ENCODE measurements around the gene PLAC8L1. TPM values are rescaled to one million over a fixed set of nuclear protein-coding genes. Genes with fewer than 3 reads are reported as not detected.

The PLAC8L1 gene
- total and polyA plus RNA-seq, 2 donors from 2014 or later = not detected

DNA sequence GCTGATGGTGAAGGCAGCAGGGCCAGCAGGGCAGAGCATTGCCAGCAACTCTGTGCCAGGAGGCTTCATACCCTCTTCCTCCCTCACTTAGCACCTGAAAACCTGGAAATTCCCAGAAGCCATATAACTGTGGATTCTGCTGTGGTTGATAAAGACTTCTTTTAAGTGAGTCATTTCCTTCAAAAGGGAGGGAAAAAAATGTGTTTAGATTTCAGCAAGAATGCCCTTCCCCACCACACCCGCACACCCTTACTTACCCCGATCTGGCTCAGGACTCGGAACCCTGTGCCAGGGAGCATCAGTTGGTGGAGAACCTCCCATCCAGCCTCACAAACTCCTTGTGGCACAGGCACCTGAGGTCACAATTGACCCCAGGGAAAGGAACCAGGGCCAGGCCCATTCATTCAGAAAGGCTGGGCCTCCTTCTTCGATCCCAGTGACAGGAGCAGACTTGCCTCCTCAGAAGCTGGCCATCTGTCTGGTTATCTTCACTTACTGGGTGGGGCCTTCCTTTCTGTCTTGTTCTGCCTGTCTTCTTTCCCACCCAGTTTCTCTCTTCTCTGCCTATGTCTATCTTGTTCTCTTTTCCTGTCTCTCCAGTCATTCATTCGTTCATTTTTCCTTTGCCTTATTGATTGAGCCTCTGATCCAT lies 62.6 kb downstream of the PLAC8L1 start:
- Histone ChIP-seq H3K27ac (ENCODE audit: low read depth in 2 of 2, low read length in 2 of 2) (no peak overlapping the region), H3K27me3 (ENCODE audit: control insufficient read depth, insufficient read depth, low read length) (no peaks in the 10 kb centered on the region), H3K36me3 (ENCODE audit: control insufficient read depth in 2 of 3, insufficient read depth in 3 of 3, low read length in 3 of 3) (no peaks in the 10 kb centered on the region), H3K9ac (ENCODE audit: low read length in 3 of 3) (no peak overlapping the region), H3K4me1 (ENCODE audit: control insufficient read depth in 2 of 3, insufficient read depth in 2 of 3, low read depth in 1 of 3, low read length in 3 of 3) (no peaks in the 10 kb centered on the region), H3K4me3 (ENCODE audit: low read length in 3 of 3) (no peak overlapping the region), H3K9me3 (ENCODE audit: control insufficient read depth in 2 of 3, insufficient read depth in 1 of 3, low read length in 3 of 3) (no peaks in the 10 kb centered on the region)
- intact Hi-C loops (cut with DNase I) = no loop called here
- DNase-seq = no peak
- TF ChIP-seq, protein P1, sequence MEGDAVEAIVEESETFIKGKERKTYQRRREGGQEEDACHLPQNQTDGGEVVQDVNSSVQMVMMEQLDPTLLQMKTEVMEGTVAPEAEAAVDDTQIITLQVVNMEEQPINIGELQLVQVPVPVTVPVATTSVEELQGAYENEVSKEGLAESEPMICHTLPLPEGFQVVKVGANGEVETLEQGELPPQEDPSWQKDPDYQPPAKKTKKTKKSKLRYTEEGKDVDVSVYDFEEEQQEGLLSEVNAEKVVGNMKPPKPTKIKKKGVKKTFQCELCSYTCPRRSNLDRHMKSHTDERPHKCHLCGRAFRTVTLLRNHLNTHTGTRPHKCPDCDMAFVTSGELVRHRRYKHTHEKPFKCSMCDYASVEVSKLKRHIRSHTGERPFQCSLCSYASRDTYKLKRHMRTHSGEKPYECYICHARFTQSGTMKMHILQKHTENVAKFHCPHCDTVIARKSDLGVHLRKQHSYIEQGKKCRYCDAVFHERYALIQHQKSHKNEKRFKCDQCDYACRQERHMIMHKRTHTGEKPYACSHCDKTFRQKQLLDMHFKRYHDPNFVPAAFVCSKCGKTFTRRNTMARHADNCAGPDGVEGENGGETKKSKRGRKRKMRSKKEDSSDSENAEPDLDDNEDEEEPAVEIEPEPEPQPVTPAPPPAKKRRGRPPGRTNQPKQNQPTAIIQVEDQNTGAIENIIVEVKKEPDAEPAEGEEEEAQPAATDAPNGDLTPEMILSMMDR (IDR thresholded peaks at IDR 0.05; ENCODE audit: borderline replicate concordance, extremely low read depth, insufficient read depth) = no peak
- no peak for FAIRE-seq

DNA sequence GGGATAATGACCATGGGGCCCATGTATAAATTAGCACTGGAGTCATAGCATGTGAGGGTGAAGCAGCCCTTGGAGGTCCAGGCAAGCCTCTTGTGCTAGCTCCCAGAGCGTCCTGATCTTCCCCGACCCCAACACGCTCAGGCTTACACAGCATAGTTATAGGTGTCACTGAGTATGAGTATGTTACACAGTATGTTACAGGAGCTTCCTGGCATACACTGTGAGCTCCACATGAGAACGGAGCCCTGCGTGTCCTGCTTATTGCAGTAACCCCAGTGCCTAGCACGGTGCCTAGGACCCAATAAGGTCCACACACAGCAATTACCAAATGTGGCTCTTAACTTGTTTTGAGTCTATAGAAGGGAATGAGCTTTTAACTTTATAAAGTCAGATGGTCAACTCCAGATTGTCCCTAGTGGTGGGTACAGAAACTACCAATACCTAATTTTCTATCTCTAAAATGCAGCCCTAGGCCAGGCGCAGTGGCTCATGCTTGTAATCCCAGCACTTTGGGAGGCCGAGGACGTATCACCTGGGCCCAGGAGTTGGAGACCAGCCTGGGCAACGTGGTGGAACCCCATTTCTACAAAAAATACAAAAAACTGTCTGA lies 64.1 kb downstream of the PLAC8L1 start:
- no peak overlapping the region for H3K4me3 ChIP-seq (ENCODE audit: low read length in 3 of 3)
- no peaks in the 10 kb centered on the region for H3K4me1 ChIP-seq (ENCODE audit: control insufficient read depth in 2 of 3, insufficient read depth in 2 of 3, low read depth in 1 of 3, low read length in 3 of 3)
- no peak overlapping the region for H3K9ac ChIP-seq (ENCODE audit: low read length in 3 of 3)
- H3K9me3 ChIP-seq (ENCODE audit: control insufficient read depth in 2 of 3, insufficient read depth in 1 of 3, low read length in 3 of 3) = no peaks in the 10 kb centered on the region
- intact Hi-C loops (cut with DNase I) = no loop called here
- FAIRE-seq (no peak), DNase-seq (no peak)
- H3K27me3 ChIP-seq (ENCODE audit: control insufficient read depth, insufficient read depth, low read length) = no peaks in the 10 kb centered on the region
- TF ChIP-seq, protein P1 (IDR thresholded peaks at IDR 0.05; ENCODE audit: borderline replicate concordance, extremely low read depth, insufficient read depth) = no peak
- H3K27ac ChIP-seq (ENCODE audit: low read depth in 2 of 2, low read length in 2 of 2) = no peak overlapping the region
- H3K36me3 ChIP-seq (ENCODE audit: control insufficient read depth in 2 of 3, insufficient read depth in 3 of 3, low read length in 3 of 3) = no peaks in the 10 kb centered on the region

DNA sequence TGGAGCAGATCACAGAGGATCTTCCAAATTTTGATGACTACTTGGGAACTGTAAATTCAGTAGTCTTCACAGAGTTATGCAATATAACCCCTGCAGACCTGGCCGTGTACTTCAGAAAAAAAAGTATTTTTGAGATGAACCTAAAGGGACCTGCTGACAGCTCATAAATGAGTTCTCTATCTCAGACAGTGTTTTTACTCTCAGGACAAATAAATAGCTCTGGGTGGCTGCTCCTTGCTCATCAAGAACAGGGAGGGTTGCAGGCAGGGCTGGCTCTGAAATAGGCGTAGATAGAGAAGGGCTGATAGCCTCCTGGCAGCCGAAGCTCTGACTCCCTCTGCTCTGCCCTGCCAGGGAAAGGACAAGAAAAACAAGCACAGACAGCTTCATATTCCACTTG lies 64.8 kb downstream of the PLAC8L1 start:
- H3K27ac ChIP-seq (ENCODE audit: low read depth in 2 of 2, low read length in 2 of 2) = no peak overlapping the region
- H3K9ac ChIP-seq (ENCODE audit: low read length in 3 of 3) = no peak overlapping the region
- no peak overlapping the region for H3K4me3 ChIP-seq (ENCODE audit: low read length in 3 of 3)
- FAIRE-seq (no peak), DNase-seq (no peak)
- H3K4me1 ChIP-seq (ENCODE audit: control insufficient read depth in 2 of 3, insufficient read depth in 2 of 3, low read depth in 1 of 3, low read length in 3 of 3) = no peaks in the 10 kb centered on the region
- no peaks in the 10 kb centered on the region for H3K36me3 ChIP-seq (ENCODE audit: control insufficient read depth in 2 of 3, insufficient read depth in 3 of 3, low read length in 3 of 3)
- H3K9me3 ChIP-seq (ENCODE audit: control insufficient read depth in 2 of 3, insufficient read depth in 1 of 3, low read length in 3 of 3) = no peaks in the 10 kb centered on the region
- no peaks in the 10 kb centered on the region for H3K27me3 ChIP-seq (ENCODE audit: control insufficient read depth, insufficient read depth, low read length)
- intact Hi-C loops (cut with DNase I) = no loop called here
- TF ChIP-seq, protein P1 (IDR thresholded peaks at IDR 0.05; ENCODE audit: borderline replicate concordance, extremely low read depth, insufficient read depth) = no peak
